Neural cell (in vitro differentiated cells): Measurements from ENCODE around the gene PLXNC1. TPM values are rescaled to one million over a fixed set of nuclear protein-coding genes. Genes with fewer than 3 reads are reported as not detected.

Experiments
- H2AFZ ChIP-seq: fragments of 200-600, 300-800 bp; sonication (generic), shearing (Covaris generic); 2 replicates; pipeline ENCODE4 v1.6.0; 2014; ENCODE audit warnings: low read depth, mild to moderate bottlenecking, antibody characterized with exemption, low read length, moderate library complexity
- H3F3A ChIP-seq: fragments of 200-600 bp; shearing (Covaris generic); 2 replicates; pipeline ENCODE4 v1.6.1; 2016; ENCODE audit warnings: mild to moderate bottlenecking, moderate library complexity, mixed read lengths, antibody characterized with exemption, low read length; ENCODE audit not compliant: insufficient read depth, poor library complexity, severe bottlenecking
- H3K27ac ChIP-seq: fragments of 200-600, 300-800 bp; sonication (generic), shearing (Covaris generic); 2 replicates; pipeline ENCODE4 v1.5.1; 2014; ENCODE audit warnings: mild to moderate bottlenecking, low read length, moderate library complexity
- H3K27me3 ChIP-seq: fragments of 300-800, 200-600 bp; sonication (generic), shearing (Covaris generic); 2 replicates; pipeline ENCODE4 v1.6.0; 2014; ENCODE audit warnings: mild to moderate bottlenecking, low read depth, low read length, moderate library complexity; ENCODE audit not compliant: insufficient read depth
- H3K36me3 ChIP-seq: fragments of 300-800, 200-600 bp; sonication (generic), shearing (Covaris generic); 2 replicates; pipeline ENCODE4 v1.5.1; 2014; ENCODE audit warnings: mild to moderate bottlenecking, antibody characterized with exemption, low read length, moderate library complexity; ENCODE audit not compliant: insufficient read depth
- H3K4me2 ChIP-seq: fragments of 300-800, 200-600 bp; sonication (generic), shearing (Covaris generic); 2 replicates; pipeline ENCODE4 v1.6.0; 2014; ENCODE audit warnings: mild to moderate bottlenecking, low read length
- H3K4me3 ChIP-seq: fragments of 300-800, 200-600 bp; sonication (generic), shearing (Covaris generic); 2 replicates; pipeline ENCODE4 v1.5.1; 2014; ENCODE audit warnings: mild to moderate bottlenecking, low read length, moderate library complexity
- H3K79me2 ChIP-seq: fragments of 200-600 bp; shearing (Covaris generic); replicated peaks from 2 replicates; pipeline ENCODE4 v1.6.0; 2014; ENCODE audit warnings: mild to moderate bottlenecking, low read length, moderate library complexity; ENCODE audit not compliant: insufficient read depth
- H3K9ac ChIP-seq: fragments of 300-800, 200-600 bp; sonication (generic), shearing (Covaris generic); 2 replicates; pipeline ENCODE4 v1.6.1; 2016; ENCODE audit warnings: mild to moderate bottlenecking, low read length, mixed read lengths
- H3K9me2 ChIP-seq: fragments of 200-600 bp; shearing (Covaris generic); 2 replicates; pipeline ENCODE4 v1.6.1; 2016; ENCODE audit warnings: mild to moderate bottlenecking, low read length, mixed read lengths; ENCODE audit not compliant: insufficient read depth
- H3K9me3 ChIP-seq: fragments of 200-600, 300-800 bp; sonication (generic), shearing (Covaris generic); 2 replicates; pipeline ENCODE4 v1.6.1; 2016; ENCODE audit warnings: mild to moderate bottlenecking, mixed run types, low read length, moderate library complexity, mixed read lengths
- H4K20me1 ChIP-seq: fragments of 200-600 bp; shearing (Covaris generic); 2 replicates; pipeline ENCODE4 v1.6.1; 2016; ENCODE audit warnings: mild to moderate bottlenecking, mixed run types; ENCODE audit not compliant: insufficient read depth
- CTCF ChIP-seq: fragments of 450-650 bp; IDR thresholded peaks from 2 replicates; pipeline ENCODE4 v1.5.1; 2014; ENCODE audit warnings: antibody characterized with exemption, mild to moderate bottlenecking, moderate library complexity; ENCODE audit not compliant: poor library complexity, severe bottlenecking
- EP300 ChIP-seq: fragments of 450-650 bp; conservative IDR thresholded peaks from 2 replicates; pipeline ENCODE4 v1.6.1; 2014; ENCODE audit warnings: antibody characterized with exemption, mild to moderate bottlenecking, moderate library complexity; ENCODE audit not compliant: poor library complexity, severe bottlenecking
- EZH2 ChIP-seq: fragments of 200-600, 300-800 bp; shearing (Covaris generic), sonication (generic); IDR thresholded peaks from 2 replicates; pipeline ENCODE4 v1.6.1; 2014; ENCODE audit warnings: antibody characterized with exemption, low read length, borderline replicate concordance, mild to moderate bottlenecking; ENCODE audit not compliant: insufficient read depth, poor library complexity, severe bottlenecking
- MXI1 ChIP-seq: fragments of 450-650 bp; conservative IDR thresholded peaks from 2 replicates; pipeline ENCODE4 v1.6.1; 2014; ENCODE audit warnings: antibody characterized with exemption, mild to moderate bottlenecking; ENCODE audit not compliant: poor library complexity, severe bottlenecking
- POLR2AphosphoS5 ChIP-seq: IDR thresholded peaks from 2 replicates; pipeline ENCODE4 v1.6.1; 2012
- RAD21 ChIP-seq: fragments of 450-650 bp; conservative IDR thresholded peaks from 2 replicates; pipeline ENCODE4 v1.6.1; 2014; ENCODE audit warnings: antibody characterized with exemption, mild to moderate bottlenecking, moderate library complexity
- SMC3 ChIP-seq: fragments of 450-650 bp; conservative IDR thresholded peaks from 2 replicates; pipeline ENCODE4 v1.6.1; 2014; ENCODE audit warnings: antibody characterized with exemption, mild to moderate bottlenecking, moderate library complexity; ENCODE audit not compliant: poor library complexity
- TAF1 ChIP-seq: IDR thresholded peaks from 2 replicates; pipeline ENCODE4 v1.6.1; 2012; ENCODE audit warnings: low read depth
- polyA plus RNA-seq: library from polyadenylated mRNA; depleted of rRNA; stranded (reverse); fragments of >200 nt; gene quantifications from 2 replicates; pipeline ENCODE4 v1.2.3, GENCODE V29; 2014
- TF ChIP-seq, protein P1 (sequence below): IDR thresholded peaks from 2 replicates; pipeline ENCODE4 v1.6.1; 2012; ENCODE audit warnings: borderline replicate concordance

Gene PLXNC1
- polyA plus RNA-seq, 1 donor from 2014 or later = 76.3 TPM

DNA sequence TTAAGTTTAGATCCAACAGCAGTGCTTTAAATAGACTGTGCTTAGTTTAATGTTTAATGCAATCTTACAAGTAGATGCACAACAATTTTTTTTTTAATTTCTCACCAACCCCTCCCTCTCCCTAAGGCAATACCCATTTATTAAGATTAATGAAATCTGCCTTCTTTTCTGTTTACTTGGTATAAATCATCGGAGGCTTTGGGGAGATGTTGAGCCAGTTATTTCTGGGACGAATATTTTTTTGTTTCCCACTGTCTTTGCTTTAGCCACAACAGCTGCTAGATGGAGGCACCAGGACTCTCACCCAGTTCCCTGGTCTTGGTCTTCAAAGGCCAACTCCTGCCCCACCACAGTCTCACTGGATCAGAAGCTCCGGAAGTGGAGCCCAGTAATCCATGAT, 113.4 kb downstream of the PLXNC1 start:
- no peaks in the 10 kb centered on the region for H3K27me3 ChIP-seq
- no peaks in the 10 kb centered on the region for H3K79me2 ChIP-seq
- H3K4me2 ChIP-seq = no peak overlapping the region
- no peaks in the 10 kb centered on the region for H3K9me2 ChIP-seq
- H3K36me3 ChIP-seq = peaks cover 21% of the 10 kb centered on the region
- H3K4me3 ChIP-seq = no peak overlapping the region
- H3K9ac ChIP-seq = no peak overlapping the region
- no peaks in the 10 kb centered on the region for H4K20me1 ChIP-seq
- H2AFZ ChIP-seq = no peak overlapping the region
- TF ChIP-seq CTCF (no peak), EZH2 (no peak), TAF1 (no peak), EP300 (no peak), SMC3 (no peak), RAD21 (no peak), POLR2AphosphoS5 (no peak), MXI1 (no peak)
- TF ChIP-seq, protein P1, sequence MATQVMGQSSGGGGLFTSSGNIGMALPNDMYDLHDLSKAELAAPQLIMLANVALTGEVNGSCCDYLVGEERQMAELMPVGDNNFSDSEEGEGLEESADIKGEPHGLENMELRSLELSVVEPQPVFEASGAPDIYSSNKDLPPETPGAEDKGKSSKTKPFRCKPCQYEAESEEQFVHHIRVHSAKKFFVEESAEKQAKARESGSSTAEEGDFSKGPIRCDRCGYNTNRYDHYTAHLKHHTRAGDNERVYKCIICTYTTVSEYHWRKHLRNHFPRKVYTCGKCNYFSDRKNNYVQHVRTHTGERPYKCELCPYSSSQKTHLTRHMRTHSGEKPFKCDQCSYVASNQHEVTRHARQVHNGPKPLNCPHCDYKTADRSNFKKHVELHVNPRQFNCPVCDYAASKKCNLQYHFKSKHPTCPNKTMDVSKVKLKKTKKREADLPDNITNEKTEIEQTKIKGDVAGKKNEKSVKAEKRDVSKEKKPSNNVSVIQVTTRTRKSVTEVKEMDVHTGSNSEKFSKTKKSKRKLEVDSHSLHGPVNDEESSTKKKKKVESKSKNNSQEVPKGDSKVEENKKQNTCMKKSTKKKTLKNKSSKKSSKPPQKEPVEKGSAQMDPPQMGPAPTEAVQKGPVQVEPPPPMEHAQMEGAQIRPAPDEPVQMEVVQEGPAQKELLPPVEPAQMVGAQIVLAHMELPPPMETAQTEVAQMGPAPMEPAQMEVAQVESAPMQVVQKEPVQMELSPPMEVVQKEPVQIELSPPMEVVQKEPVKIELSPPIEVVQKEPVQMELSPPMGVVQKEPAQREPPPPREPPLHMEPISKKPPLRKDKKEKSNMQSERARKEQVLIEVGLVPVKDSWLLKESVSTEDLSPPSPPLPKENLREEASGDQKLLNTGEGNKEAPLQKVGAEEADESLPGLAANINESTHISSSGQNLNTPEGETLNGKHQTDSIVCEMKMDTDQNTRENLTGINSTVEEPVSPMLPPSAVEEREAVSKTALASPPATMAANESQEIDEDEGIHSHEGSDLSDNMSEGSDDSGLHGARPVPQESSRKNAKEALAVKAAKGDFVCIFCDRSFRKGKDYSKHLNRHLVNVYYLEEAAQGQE = no peak
- no peaks in the 10 kb centered on the region for H3K9me3 ChIP-seq
- H3K27ac ChIP-seq = no peak overlapping the region
- no peaks in the 10 kb centered on the region for H3F3A ChIP-seq

DNA sequence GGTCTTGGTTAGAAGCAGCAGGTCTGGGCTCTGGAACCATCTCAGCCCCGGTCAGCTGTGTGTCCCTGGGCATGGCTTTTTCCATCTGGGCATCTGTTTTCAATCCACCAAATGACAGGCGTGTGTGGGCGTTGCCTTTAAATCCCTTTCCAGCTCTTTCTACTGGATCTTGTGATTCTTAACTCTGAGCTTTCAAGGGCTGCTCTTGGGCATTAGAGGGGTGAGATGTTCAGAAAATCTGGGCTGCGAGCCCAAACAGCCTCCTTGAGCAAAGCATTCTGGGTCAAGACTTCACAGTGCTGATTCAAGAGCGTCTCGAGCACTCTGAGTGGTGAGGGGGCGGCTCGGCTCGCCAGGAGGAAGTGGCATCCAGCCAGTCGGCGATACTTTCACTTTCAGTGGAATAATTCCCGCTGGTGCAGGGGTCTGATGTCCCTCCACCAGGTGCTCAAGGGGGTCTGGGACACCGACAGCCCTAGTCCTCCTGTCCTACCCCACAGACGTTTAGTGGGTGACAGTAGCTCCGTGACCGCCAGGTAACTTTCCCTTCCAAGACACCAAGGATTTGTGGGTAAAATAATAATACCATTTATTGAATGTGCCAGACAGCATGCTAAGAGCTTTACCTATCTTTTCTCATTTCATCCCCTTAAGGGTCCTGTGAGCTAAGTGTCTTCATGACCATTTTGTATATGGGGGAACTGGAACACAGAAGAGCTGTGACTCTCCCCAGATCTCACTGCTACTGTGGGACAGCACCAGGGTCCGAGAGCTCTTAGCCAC, 114.0 kb downstream of the PLXNC1 start:
- H3F3A ChIP-seq = no peaks in the 10 kb centered on the region
- TF ChIP-seq MXI1 (no peak), POLR2AphosphoS5 (no peak), EP300 (no peak), TAF1 (no peak), CTCF (no peak)
- TF ChIP-seq, protein P1 = no peak
- peaks cover 21% of the 10 kb centered on the region for H3K36me3 ChIP-seq
- no peaks in the 10 kb centered on the region for H3K79me2 ChIP-seq
- no peak overlapping the region for H3K27ac ChIP-seq
- H3K9me2 ChIP-seq = no peaks in the 10 kb centered on the region
- H3K9ac ChIP-seq = no peak overlapping the region
- H2AFZ ChIP-seq = no peak overlapping the region
- no peaks in the 10 kb centered on the region for H4K20me1 ChIP-seq
- no peaks in the 10 kb centered on the region for H3K27me3 ChIP-seq
- no peak overlapping the region for H3K4me2 ChIP-seq
- no peak overlapping the region for H3K4me3 ChIP-seq
- H3K9me3 ChIP-seq = no peaks in the 10 kb centered on the region
